Stimulated activated CD8-positive, alpha-beta memory T cell treated with anti-CD3 and anti-CD28 coated beads, Interleukin-4, amount 100 ng/mL, for 4 hours (primary cell): ENCODE measurements around the gene ZRANB1.

Source experiments
- DNase-seq, 2 donors: peaks; one replicate each; pipeline ENCODE4 v3.0.0-alpha.2; 2020; ENCODE audit warnings: low read depth in 2 of 2, low spot score in 1 of 2

The ZRANB1 gene

GRCh38 chr10:125033146-125033924, 91.4 kb downstream of the ZRANB1 start:
- DNase-seq = no peak

- no peak for DNase-seq
These were observed 92.8 kb downstream of the ZRANB1 start for GRCh38 chr10:125034675-125035074.

- DNase-seq = no peak
These were observed 93.2 kb downstream of the ZRANB1 start for GRCh38 chr10:125035136-125035535.

- DNase-seq = no peak
These were observed 93.8 kb downstream of the ZRANB1 start for GRCh38 chr10:125035588-125036295.

- no peak for DNase-seq
These were observed 95.4 kb downstream of the ZRANB1 start for GRCh38 chr10:125037145-125037877.
